Non-pigmented ciliary epithelial cell (primary cell): Measurements from ENCODE around the gene CAPN8.
A peak's percentile ranks its signal among the peaks of the same experiment; 100 is the strongest.

Experiments
- DNase-seq: peaks from one replicate; pipeline ENCODE4 v3.0.0-alpha.2; 2010; ENCODE audit warnings: low read depth

The CAPN8 gene

GRCh38 chr1:223665592-223666312, at the start of gene CAPN8:
Gene CAPN8, minus strand, starts transcription at chr1:223665701. Its CDS starts 55 bp downstream, at chr1:223665646.
- no peak for DNase-seq

GRCh38 chr1:223714849-223715603, 49.5 kb upstream of the CAPN8 start:
- peak; percentile 89 for DNase-seq

- no peak for DNase-seq
Observed at GRCh38 chr1:223714421-223714724, 48.9 kb upstream of the CAPN8 start.

GRCh38 chr1:223713546-223714420, 48.3 kb upstream of the CAPN8 start:
- DNase-seq: no peak

GRCh38 chr1:223712850-223713474, 47.5 kb upstream of the CAPN8 start:
- DNase-seq: no peak

- DNase-seq: no peak
Observed at GRCh38 chr1:223712194-223712849, 46.8 kb upstream of the CAPN8 start, which contains the start of gene CAPN2. Gene CAPN2, plus strand, starts transcription at chr1:223712539. Its CDS starts 102 bp downstream, at chr1:223712641.

GRCh38 chr1:223711747-223712193, 46.3 kb upstream of the CAPN8 start:
- DNase-seq: no peak

- no peak for DNase-seq
Observed at GRCh38 chr1:223711173-223711572, 45.7 kb upstream of the CAPN8 start.

GRCh38 chr1:223710179-223711133, 45.0 kb upstream of the CAPN8 start:
- DNase-seq: no peak

GRCh38 chr1:223709598-223709997, 44.1 kb upstream of the CAPN8 start:
- DNase-seq: no peak

GRCh38 chr1:223708651-223709268, 43.3 kb upstream of the CAPN8 start:
- no peak for DNase-seq

- DNase-seq: no peak
Observed at GRCh38 chr1:223708001-223708359, 42.5 kb upstream of the CAPN8 start.

GRCh38 chr1:223707256-223708000, 41.9 kb upstream of the CAPN8 start:
- peak; percentile 99 for DNase-seq

GRCh38 chr1:223706077-223706973, 40.8 kb upstream of the CAPN8 start:
- no peak for DNase-seq

- no peak for DNase-seq
Observed at GRCh38 chr1:223704921-223705878, 39.7 kb upstream of the CAPN8 start.

GRCh38 chr1:223703668-223704013, 38.1 kb upstream of the CAPN8 start:
- no peak for DNase-seq
